PC-9 (cell line): ENCODE data around the gene DSCAM. TPM values are rescaled to one million over a fixed set of nuclear protein-coding genes. Genes with fewer than 3 reads are reported as not detected.

Source experiments
- BruUV-seq: library from RNA; stranded (reverse); fragments of 400-500 nt; replicated peaks from 2 replicates; lab custom pipeline; 2021; lab: Mats Ljungman, UMichigan
- CTCF ChIA-PET: fragments of 300-600 bp; sonication (Branson Sonifier 250); formaldehyde crosslinking; loops from one replicate; lab custom pipeline; 2022; ENCODE audit warnings: antibody characterized with exemption; lab: Charles Lee
- POLR2A ChIA-PET: fragments of 300-600 bp; sonication (Branson Sonifier 250); formaldehyde crosslinking; loops from one replicate; lab custom pipeline; 2022; ENCODE audit warnings: antibody characterized with exemption; ENCODE audit not compliant: unreplicated experiment; lab: Charles Lee
- DNase-seq, 2 experiments: peaks; one replicate each; pipeline versions ENCODE4 v3.0.0 to v3.0.0-alpha.2; 2015 to 2022; ENCODE audit warnings: mixed read lengths in 1 of 2
- H2AFZ ChIP-seq: fragments of 200-600 bp; sonication (generic); 2 replicates; pipeline ENCODE4 v1.8.1; 2017; ENCODE audit warnings: antibody characterized with exemption
- H3F3A ChIP-seq: fragments of 200-600 bp; sonication (generic); 2 replicates; pipeline ENCODE4 v1.8.1; 2017; ENCODE audit warnings: antibody characterized with exemption, mild to moderate bottlenecking, low read depth; ENCODE audit not compliant: insufficient read depth
- H3K27ac ChIP-seq: fragments of 200-600 bp; sonication (generic); 2 replicates; pipeline ENCODE4 v1.6.1; 2016; ENCODE audit warnings: mixed run types
- H3K27me3 ChIP-seq: fragments of 200-600 bp; sonication (generic); 2 replicates; pipeline ENCODE4 v1.6.1; 2016; ENCODE audit warnings: low read depth, mixed run types; ENCODE audit not compliant: insufficient read depth
- H3K36me3 ChIP-seq: fragments of 200-600 bp; sonication (generic); 2 replicates; pipeline ENCODE4 v1.6.1; 2016; ENCODE audit warnings: low read depth, mixed run types
- H3K4me1 ChIP-seq: fragments of 200-600 bp; sonication (generic); replicated peaks from 2 replicates; pipeline ENCODE4 v1.6.1; 2016; ENCODE audit warnings: mixed run types; ENCODE audit not compliant: insufficient read depth
- H3K4me2 ChIP-seq: fragments of 200-600 bp; sonication (generic); 2 replicates; pipeline ENCODE4 v1.6.1; 2017; ENCODE audit warnings: mixed run types
- H3K4me3 ChIP-seq: fragments of 200-600 bp; sonication (generic); 2 replicates; pipeline ENCODE4 v1.6.1; 2016; ENCODE audit warnings: mixed run types
- H3K79me2 ChIP-seq: fragments of 200-600 bp; sonication (generic); 2 replicates; pipeline ENCODE4 v1.6.1; 2017; ENCODE audit warnings: low read depth, mixed run types
- H3K9me2 ChIP-seq: fragments of 200-600 bp; sonication (generic); 2 replicates; pipeline ENCODE4 v1.8.1; 2017; ENCODE audit warnings: mild to moderate bottlenecking; ENCODE audit not compliant: insufficient read depth
- H3K9me3 ChIP-seq: fragments of 200-600 bp; sonication (generic); 2 replicates; pipeline ENCODE4 v1.8.1; 2016; ENCODE audit warnings: low read depth; ENCODE audit not compliant: insufficient read depth
- H4K20me1 ChIP-seq: fragments of 200-600 bp; sonication (generic); 2 replicates; pipeline ENCODE4 v1.8.1; 2017; ENCODE audit not compliant: insufficient read depth
- EZH2 ChIP-seq: fragments of 200-600 bp; sonication (generic); IDR thresholded peaks from 2 replicates; pipeline ENCODE4 v1.8.0; 2017; ENCODE audit warnings: antibody characterized with exemption, low read depth
- intact Hi-C: fragments of 100-400 bp; cut with micrococcal nuclease; formaldehyde crosslinking; loops from one replicate; pipeline ENCODE4 v1.10.0; 2022; ENCODE audit not compliant: unreplicated experiment
- total RNA-seq: library from RNA; stranded (reverse); gene quantifications from 2 replicates; pipeline ENCODE4 v1.2.3, GENCODE V29; 2021
- TF ChIP-seq, protein P1 (sequence below): fragments of 200-600 bp; sonication (generic); conservative IDR thresholded peaks from 2 replicates; pipeline ENCODE4 v1.6.1; 2017; ENCODE audit warnings: mixed run types, antibody characterized with exemption, mild to moderate bottlenecking, moderate library complexity

Gene DSCAM
- total RNA-seq, 1 experiment from 2014 or later = not detected

DNA sequence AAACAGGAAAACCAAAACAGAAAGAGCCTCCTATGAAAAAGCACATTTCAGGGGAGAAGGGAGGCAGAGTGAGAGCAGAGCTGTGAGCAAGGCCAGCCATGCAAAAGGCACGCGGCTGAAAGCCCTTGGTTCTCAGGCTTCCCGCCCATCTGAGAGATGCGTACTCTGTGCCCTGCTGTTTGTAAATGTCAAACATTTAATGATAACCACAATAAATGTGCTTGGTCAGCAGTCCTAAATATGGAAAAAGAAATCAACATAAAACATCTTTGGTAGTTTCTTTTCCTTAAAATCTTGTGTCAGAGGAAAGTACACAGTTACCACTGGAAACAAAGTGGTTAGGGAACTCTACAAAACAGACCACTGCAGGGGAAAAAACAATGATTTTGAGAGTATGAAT is 283.1 kb downstream of the DSCAM start:
- intact Hi-C loops = no loop called here
- no peaks in the 10 kb centered on the region for H3F3A ChIP-seq
- H3K9me2 ChIP-seq = no peaks in the 10 kb centered on the region
- no peak overlapping the region for H3K4me2 ChIP-seq
- H3K79me2 ChIP-seq = no peaks in the 10 kb centered on the region
- no peak overlapping the region for H3K27ac ChIP-seq
- ChIA-PET CTCF (no interaction called here), POLR2A (no interaction called here)
- BruUV-seq = no TSS peak
- no peaks in the 10 kb centered on the region for H3K36me3 ChIP-seq
- peaks cover 15% of the 10 kb centered on the region for H3K27me3 ChIP-seq
- no peak overlapping the region for H3K4me3 ChIP-seq
- H3K9me3 ChIP-seq = no peaks in the 10 kb centered on the region
- no peaks in the 10 kb centered on the region for H3K4me1 ChIP-seq
- no peak overlapping the region for H2AFZ ChIP-seq
- TF ChIP-seq, protein P1, sequence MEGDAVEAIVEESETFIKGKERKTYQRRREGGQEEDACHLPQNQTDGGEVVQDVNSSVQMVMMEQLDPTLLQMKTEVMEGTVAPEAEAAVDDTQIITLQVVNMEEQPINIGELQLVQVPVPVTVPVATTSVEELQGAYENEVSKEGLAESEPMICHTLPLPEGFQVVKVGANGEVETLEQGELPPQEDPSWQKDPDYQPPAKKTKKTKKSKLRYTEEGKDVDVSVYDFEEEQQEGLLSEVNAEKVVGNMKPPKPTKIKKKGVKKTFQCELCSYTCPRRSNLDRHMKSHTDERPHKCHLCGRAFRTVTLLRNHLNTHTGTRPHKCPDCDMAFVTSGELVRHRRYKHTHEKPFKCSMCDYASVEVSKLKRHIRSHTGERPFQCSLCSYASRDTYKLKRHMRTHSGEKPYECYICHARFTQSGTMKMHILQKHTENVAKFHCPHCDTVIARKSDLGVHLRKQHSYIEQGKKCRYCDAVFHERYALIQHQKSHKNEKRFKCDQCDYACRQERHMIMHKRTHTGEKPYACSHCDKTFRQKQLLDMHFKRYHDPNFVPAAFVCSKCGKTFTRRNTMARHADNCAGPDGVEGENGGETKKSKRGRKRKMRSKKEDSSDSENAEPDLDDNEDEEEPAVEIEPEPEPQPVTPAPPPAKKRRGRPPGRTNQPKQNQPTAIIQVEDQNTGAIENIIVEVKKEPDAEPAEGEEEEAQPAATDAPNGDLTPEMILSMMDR = no peak
- no peak for DNase-seq
- no peaks in the 10 kb centered on the region for H4K20me1 ChIP-seq

- intact Hi-C loops = no loop called here
- no peak overlapping the region for H3K27ac ChIP-seq
- no peaks in the 10 kb centered on the region for H3K9me2 ChIP-seq
- no peaks in the 10 kb centered on the region for H4K20me1 ChIP-seq
- ChIA-PET POLR2A (no interaction called here), CTCF (no interaction called here)
- H3K4me2 ChIP-seq = no peak overlapping the region
- H3K4me3 ChIP-seq = no peak overlapping the region
- H3K27me3 ChIP-seq = peaks cover 15% of the 10 kb centered on the region
- no peaks in the 10 kb centered on the region for H3K4me1 ChIP-seq
- BruUV-seq = no TSS peak
- no peaks in the 10 kb centered on the region for H3F3A ChIP-seq
- no peaks in the 10 kb centered on the region for H3K36me3 ChIP-seq
- no peak overlapping the region for H2AFZ ChIP-seq
- no peaks in the 10 kb centered on the region for H3K9me3 ChIP-seq
- no peaks in the 10 kb centered on the region for H3K79me2 ChIP-seq
- no peak for DNase-seq
- TF ChIP-seq EZH2 = no peak
- TF ChIP-seq, protein P1 = no peak
Observed at GRCh38 chr21:40562242-40563002, 284.5 kb downstream of the DSCAM start.

- no peaks in the 10 kb centered on the region for H4K20me1 ChIP-seq
- no peaks in the 10 kb centered on the region for H3K36me3 ChIP-seq
- no peak overlapping the region for H2AFZ ChIP-seq
- no peak for TF ChIP-seq EZH2
- TF ChIP-seq, protein P1 = no peak
- no peak for DNase-seq
- H3K4me2 ChIP-seq = no peak overlapping the region
- no peaks in the 10 kb centered on the region for H3K9me3 ChIP-seq
- H3K4me3 ChIP-seq = no peak overlapping the region
- no peak overlapping the region for H3K27ac ChIP-seq
- no peaks in the 10 kb centered on the region for H3K9me2 ChIP-seq
- ChIA-PET POLR2A (no interaction called here), CTCF (no interaction called here)
- intact Hi-C loops = no loop called here
- H3K79me2 ChIP-seq = no peaks in the 10 kb centered on the region
- no peaks in the 10 kb centered on the region for H3K4me1 ChIP-seq
- no peaks in the 10 kb centered on the region for H3F3A ChIP-seq
- no TSS peak for BruUV-seq
- H3K27me3 ChIP-seq = peaks cover 14% of the 10 kb centered on the region
Observed at GRCh38 chr21:40556442-40556968, 290.5 kb downstream of the DSCAM start.
